Lower lobe of right lung (tissue), 2 donors: ENCODE measurements around the gene PIK3R1. TPM values are rescaled to one million over a fixed set of nuclear protein-coding genes. Genes with fewer than 3 reads are reported as not detected.

ENCODE experiments used
- ATAC-seq, 2 donors: fragments of 200-7000 bp; cut with Tn5 transposase; one replicate each; pipeline ENCODE4 v1.9.1; 2020 to 2022; ENCODE audit warnings: mild to moderate bottlenecking in 2 of 2, moderate library complexity in 2 of 2
- DNase-seq: peaks from one replicate; pipeline ENCODE4 v3.0.0-alpha.2; 2020
- H3K27ac ChIP-seq: fragments of 200-600 bp; one replicate; pipeline ENCODE4 v1.8.0; 2022
- H3K27me3 ChIP-seq: fragments of 200-600 bp; one replicate; pipeline ENCODE4 v1.8.0; 2022; ENCODE audit warnings: low read depth
- H3K36me3 ChIP-seq: fragments of 200-600 bp; one replicate; pipeline ENCODE4 v1.8.0; 2022; ENCODE audit warnings: mild to moderate bottlenecking
- H3K4me1 ChIP-seq: fragments of 200-600 bp; one replicate; pipeline ENCODE4 v1.8.0; 2022
- H3K4me3 ChIP-seq: fragments of 200-600 bp; one replicate; pipeline ENCODE4 v1.8.0; 2022; ENCODE audit warnings: mild to moderate bottlenecking
- H3K9me3 ChIP-seq: fragments of 200-600 bp; one replicate; pipeline ENCODE4 v1.8.0; 2022
- intact Hi-C: fragments of 100-400 bp; cut with DNase I; formaldehyde crosslinking; loops from one replicate; pipeline ENCODE4 v1.11.0; 2022
- total RNA-seq: library from RNA; stranded (reverse); fragmentation: NEBNext Ultra II Directional; extraction: Animal tissue kit (Norgen Biotek cat#: 25700); gene quantifications from one replicate; pipeline ENCODE4 v1.2.1, GENCODE V29; 2021
- TF ChIP-seq, protein P1 (sequence below): fragments of 200-600 bp; IDR thresholded peaks from one replicate; pipeline ENCODE4 v1.8.0; 2022; ENCODE audit warnings: antibody characterized with exemption, mild to moderate bottlenecking
- donor health status: DM: no; HTN: yes; CAD: no; lungs with severe emphysema.

PIK3R1 gene
- total RNA-seq, 1 donor from 2014 or later, result 122 TPM

DNA sequence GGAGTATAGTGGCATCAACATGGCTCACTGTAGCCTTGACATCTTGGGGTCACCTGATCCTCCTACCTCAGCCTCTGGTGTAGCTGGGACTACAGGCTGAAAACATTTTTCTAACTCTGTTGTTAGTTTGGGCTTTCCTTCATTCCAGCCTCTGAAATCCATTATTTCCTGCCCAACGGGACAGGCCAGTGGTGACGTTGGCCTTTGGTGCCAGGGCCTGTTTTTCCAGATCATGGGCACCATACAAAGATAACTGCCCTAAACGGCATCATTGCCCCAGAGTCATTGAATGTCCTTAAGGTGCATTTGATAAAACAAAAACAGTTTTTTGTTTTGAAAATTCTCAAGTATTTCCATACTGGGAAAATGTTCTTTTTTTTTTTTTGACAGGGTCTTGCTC, 32.1 kb downstream of the PIK3R1 start:
- intact Hi-C loops, result no loop called here
- no peak for DNase-seq
- Histone ChIP-seq H3K4me3 (no peak overlapping the region), H3K36me3 (no peaks in the 10 kb centered on the region), H3K27me3 (no peaks in the 10 kb centered on the region), H3K9me3 (no peaks in the 10 kb centered on the region), H3K4me1 (peaks cover 74% of the 10 kb centered on the region), H3K27ac (no peak overlapping the region)
- TF ChIP-seq, protein P1, sequence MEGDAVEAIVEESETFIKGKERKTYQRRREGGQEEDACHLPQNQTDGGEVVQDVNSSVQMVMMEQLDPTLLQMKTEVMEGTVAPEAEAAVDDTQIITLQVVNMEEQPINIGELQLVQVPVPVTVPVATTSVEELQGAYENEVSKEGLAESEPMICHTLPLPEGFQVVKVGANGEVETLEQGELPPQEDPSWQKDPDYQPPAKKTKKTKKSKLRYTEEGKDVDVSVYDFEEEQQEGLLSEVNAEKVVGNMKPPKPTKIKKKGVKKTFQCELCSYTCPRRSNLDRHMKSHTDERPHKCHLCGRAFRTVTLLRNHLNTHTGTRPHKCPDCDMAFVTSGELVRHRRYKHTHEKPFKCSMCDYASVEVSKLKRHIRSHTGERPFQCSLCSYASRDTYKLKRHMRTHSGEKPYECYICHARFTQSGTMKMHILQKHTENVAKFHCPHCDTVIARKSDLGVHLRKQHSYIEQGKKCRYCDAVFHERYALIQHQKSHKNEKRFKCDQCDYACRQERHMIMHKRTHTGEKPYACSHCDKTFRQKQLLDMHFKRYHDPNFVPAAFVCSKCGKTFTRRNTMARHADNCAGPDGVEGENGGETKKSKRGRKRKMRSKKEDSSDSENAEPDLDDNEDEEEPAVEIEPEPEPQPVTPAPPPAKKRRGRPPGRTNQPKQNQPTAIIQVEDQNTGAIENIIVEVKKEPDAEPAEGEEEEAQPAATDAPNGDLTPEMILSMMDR, result no peak
- ATAC-seq, result no peak

DNA sequence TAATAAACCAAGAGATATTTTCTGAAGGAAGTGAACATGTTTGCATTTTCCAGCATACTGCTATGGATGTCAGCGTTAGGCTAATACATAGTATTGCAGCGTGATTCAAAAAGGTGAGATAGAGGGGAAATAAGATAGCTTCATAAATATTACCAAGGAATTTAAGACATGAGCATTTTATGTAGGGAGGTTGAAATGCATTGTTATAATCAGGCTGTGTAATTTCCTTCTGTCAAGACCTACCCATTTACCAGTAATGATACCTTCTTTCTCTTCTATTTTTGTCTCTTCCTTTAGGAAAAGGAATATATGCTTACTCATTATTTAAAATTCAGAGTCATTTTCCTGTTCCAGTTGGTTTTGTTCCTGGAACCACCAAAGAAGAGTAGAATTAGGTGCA, 33.3 kb downstream of the PIK3R1 start:
- Histone ChIP-seq H3K4me1 (peaks cover 72% of the 10 kb centered on the region), H3K9me3 (no peaks in the 10 kb centered on the region), H3K27ac (no peak overlapping the region), H3K36me3 (no peaks in the 10 kb centered on the region), H3K27me3 (no peaks in the 10 kb centered on the region), H3K4me3 (no peak overlapping the region)
- intact Hi-C loops, result no loop called here
- TF ChIP-seq, protein P1, result no peak
- DNase-seq (no peak), ATAC-seq (no peak)

DNA sequence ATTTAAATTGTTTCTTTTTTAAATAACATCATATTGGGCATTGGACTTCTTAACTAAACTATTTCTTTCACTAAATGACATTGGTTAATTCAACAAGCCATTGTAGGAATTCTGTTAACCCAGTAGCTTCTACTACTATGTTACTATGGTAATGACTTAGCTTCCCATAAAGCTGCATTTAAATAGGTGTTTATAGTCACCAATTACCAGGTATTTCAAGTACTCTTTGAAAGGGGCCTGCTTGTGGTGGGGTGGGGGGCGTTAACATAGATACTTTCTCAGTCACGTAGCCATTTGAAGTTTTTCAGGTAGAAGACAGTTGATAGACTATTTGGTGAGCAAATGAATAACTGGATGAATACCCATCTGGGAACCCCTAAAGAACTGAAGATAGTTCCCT, 34.0 kb downstream of the PIK3R1 start:
- peaks cover 72% of the 10 kb centered on the region for H3K4me1 ChIP-seq
- peak overlapping the region; percentile 41 for H3K27ac ChIP-seq
- intact Hi-C loops, result no loop called here
- no peaks in the 10 kb centered on the region for H3K36me3 ChIP-seq
- no peak overlapping the region for H3K4me3 ChIP-seq
- ATAC-seq (no peak), DNase-seq (no peak)
- no peaks in the 10 kb centered on the region for H3K27me3 ChIP-seq
- TF ChIP-seq, protein P1, result no peak
- no peaks in the 10 kb centered on the region for H3K9me3 ChIP-seq

DNA sequence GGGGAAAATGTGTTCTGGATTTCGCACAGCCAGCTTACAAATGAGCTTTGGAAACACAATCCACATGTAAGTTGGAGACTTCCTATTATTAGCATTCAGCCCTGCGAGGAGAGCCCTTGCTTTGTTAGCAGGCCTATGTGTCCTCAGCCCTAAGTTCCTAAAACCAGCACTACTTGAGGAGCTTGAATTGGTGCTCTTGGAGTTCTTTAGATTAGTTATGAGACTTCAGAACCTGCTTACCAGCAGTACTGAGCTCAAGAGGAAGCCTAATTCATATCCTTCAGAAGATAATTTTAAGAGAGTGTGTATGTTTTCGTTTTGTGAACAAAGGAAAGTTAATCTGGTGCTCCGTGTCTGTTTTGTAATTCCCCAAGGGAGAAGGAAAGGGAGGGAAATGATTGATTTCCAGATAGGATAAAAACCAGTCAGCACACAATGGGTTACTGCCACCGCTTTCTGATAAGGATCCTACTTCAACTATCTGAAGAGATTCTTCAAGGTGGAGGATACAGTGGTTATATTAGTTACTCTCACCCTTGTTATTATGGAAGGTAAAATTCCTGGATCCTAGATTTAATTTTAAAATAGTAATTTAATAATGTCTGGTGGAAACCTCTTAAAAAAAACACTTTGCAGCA, 35.2 kb downstream of the PIK3R1 start:
- Histone ChIP-seq H3K9me3 (no peaks in the 10 kb centered on the region), H3K4me1 (peaks cover 75% of the 10 kb centered on the region), H3K27me3 (no peaks in the 10 kb centered on the region), H3K27ac (peak overlapping the region; percentile 41), H3K4me3 (no peak overlapping the region), H3K36me3 (no peaks in the 10 kb centered on the region)
- peak; percentile 76 to 83 for ATAC-seq
- TF ChIP-seq, protein P1, result no peak
- intact Hi-C loops, result loop anchor here (10.0 kb wide), 1 partner anchor 1006 kb away; no protein-coding TSS in a partner anchor
- no peak for DNase-seq

DNA sequence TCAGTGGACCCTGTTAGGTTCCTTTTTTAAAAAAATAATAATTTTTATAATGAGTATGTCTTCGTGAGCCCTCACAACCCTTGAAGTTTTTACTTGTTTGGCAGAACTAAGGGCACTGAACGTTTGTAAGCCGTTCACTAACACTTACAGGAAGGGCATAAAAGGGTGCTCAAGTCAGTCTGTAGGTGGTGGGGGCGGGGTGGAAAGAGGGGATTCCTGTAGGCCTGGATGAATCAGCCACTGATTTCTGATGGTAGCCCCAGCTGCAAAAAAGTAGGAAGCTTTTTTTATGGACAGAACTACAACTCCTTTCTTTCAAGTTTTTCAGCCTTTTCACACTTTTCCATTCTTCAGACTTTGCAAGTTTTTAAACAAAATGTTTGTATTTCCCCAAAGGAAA, 35.8 kb downstream of the PIK3R1 start:
- Histone ChIP-seq H3K27ac (peak overlapping the region; percentile 41), H3K4me1 (peaks cover 81% of the 10 kb centered on the region), H3K4me3 (no peak overlapping the region), H3K27me3 (no peaks in the 10 kb centered on the region), H3K36me3 (no peaks in the 10 kb centered on the region), H3K9me3 (no peaks in the 10 kb centered on the region)
- intact Hi-C loops, result loop anchor here (10.0 kb wide), 1 partner anchor 1007 kb away; no protein-coding TSS in a partner anchor
- ATAC-seq (peak in 1 of 2 donors; percentile 72), DNase-seq (no peak)
- TF ChIP-seq, protein P1, result no peak
